ENCODE measurements around the gene CALM3. TPM values are rescaled to one million over a fixed set of nuclear protein-coding genes. Genes with fewer than 3 reads are reported as not detected.

CALM3 gene
- polyA plus RNA-seq, 3 donors, result 165 to 240 (median 177) TPM

DNA sequence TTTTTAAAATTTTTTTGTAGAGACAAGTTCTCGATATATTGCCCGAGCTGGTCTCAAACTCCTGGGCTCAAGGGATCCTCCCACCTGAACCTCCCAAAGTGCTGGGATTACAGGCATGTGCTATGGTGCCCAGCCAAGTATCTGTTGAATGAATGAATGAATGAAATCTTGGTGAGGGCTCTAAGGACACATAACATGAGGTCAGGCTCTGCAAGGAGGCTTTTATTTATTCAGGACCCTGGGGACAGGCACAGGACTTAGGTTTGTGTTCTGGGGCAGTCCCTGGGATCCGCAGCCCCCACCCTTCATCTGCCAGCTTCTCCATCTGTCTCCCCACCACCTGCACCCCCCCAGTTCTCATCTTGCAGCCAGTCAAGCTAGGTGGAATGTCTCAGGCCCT, 19.1 kb downstream of the CALM3 start:
- Histone ChIP-seq H2AFZ (ENCODE audit: insufficient read depth, low read depth, low read length, poor library complexity, severe bottlenecking) (no peak overlapping the region), H3K9me3 (replicated peaks in 1 of 2; ENCODE audit: control insufficient read depth in 1 of 2, insufficient read depth in 1 of 2, low read length in 2 of 2) (no peaks in the 10 kb centered on the region), H4K20me1 (ENCODE audit: insufficient read depth, low read length) (no peaks in the 10 kb centered on the region), H3K4me2 (replicated peaks; ENCODE audit: extremely low read depth, low read length, poor library complexity, severe bottlenecking) (peak overlapping the region; percentile 47), H3K9ac (ENCODE audit: insufficient read depth, low read length, poor library complexity, severe bottlenecking) (peak overlapping the region; percentile 58), H3K36me3 (replicated peaks in 1 of 2; ENCODE audit: control insufficient read depth in 1 of 2, insufficient read depth in 2 of 2, low read length in 2 of 2) (peaks cover 0 to 4% of the 10 kb centered on the region in 2 donors), H3K4me1 (ENCODE audit: control insufficient read depth in 1 of 2, insufficient read depth in 2 of 2, low read length in 2 of 2) (peaks cover 78 to 87% of the 10 kb centered on the region in 2 donors), H3K79me2 (ENCODE audit: insufficient read depth, low read length) (peaks cover 6% of the 10 kb centered on the region), H3K4me3 (replicated peaks in 1 of 3; ENCODE audit: low read depth in 2 of 3, low read length in 3 of 3) (peak overlapping the region in 1 of 3 experiments; percentile 46), H3K27me3 (ENCODE audit: control insufficient read depth in 2 of 2, insufficient read depth in 2 of 2, low read length in 2 of 2) (peaks cover 0 to 11% of the 10 kb centered on the region in 2 donors), H3K27ac (ENCODE audit: low read depth in 1 of 2, low read length in 2 of 2) (peak overlapping the region; percentile 84 to 91)
- H3K27ac Mint-ChIP-seq, result peak overlapping the region; percentile 91 to 96 (median 94)
- H3K4me1 Mint-ChIP-seq, result peaks cover 71% of the 10 kb centered on the region
- WGBS (ENCODE audit: insufficient coverage), result 100% methylated on average over 1 of the region's 3 CpGs
- TF ChIP-seq, protein P1, sequence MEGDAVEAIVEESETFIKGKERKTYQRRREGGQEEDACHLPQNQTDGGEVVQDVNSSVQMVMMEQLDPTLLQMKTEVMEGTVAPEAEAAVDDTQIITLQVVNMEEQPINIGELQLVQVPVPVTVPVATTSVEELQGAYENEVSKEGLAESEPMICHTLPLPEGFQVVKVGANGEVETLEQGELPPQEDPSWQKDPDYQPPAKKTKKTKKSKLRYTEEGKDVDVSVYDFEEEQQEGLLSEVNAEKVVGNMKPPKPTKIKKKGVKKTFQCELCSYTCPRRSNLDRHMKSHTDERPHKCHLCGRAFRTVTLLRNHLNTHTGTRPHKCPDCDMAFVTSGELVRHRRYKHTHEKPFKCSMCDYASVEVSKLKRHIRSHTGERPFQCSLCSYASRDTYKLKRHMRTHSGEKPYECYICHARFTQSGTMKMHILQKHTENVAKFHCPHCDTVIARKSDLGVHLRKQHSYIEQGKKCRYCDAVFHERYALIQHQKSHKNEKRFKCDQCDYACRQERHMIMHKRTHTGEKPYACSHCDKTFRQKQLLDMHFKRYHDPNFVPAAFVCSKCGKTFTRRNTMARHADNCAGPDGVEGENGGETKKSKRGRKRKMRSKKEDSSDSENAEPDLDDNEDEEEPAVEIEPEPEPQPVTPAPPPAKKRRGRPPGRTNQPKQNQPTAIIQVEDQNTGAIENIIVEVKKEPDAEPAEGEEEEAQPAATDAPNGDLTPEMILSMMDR (IDR thresholded peaks at IDR 0.05), result no peak
- peaks cover 26 to 29% of the 10 kb centered on the region in 2 donors for H3K36me3 Mint-ChIP-seq
- intact Hi-C loops (cut with micrococcal nuclease), result no loop called here
- no peak for DNase-seq
- H3K27me3 Mint-ChIP-seq (ENCODE audit: low read depth in 3 of 3), result peaks cover 23 to 26% (median 24%) of the 10 kb centered on the region in 3 donors
- peak overlapping the region; percentile 45 to 83 for H3K4me3 Mint-ChIP-seq
- H3K9me3 Mint-ChIP-seq, result peaks cover 0 to 5% (median 0%) of the 10 kb centered on the region in 7 donors

DNA sequence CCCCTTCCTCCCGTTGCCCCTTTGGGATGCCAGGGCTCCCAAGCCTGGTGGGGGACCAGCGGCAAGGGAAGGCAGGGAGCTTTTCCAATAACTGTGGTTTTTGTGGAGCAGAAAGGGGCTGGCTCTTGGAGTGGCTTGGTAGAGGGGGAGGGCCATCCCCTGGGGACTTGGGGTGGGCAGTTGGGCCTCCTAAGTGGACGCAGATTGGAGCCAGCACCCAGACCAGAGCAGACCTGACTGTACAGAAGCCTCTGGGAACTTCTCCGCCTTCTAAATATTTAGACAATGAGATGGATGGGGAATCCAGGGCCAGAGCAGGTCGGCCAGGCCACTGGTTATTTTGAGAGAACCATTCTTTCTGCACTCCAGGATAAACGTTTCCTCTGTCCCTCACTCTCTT, 19.6 kb downstream of the CALM3 start:
- no peaks in the 10 kb centered on the region for H3K9me3 ChIP-seq (replicated peaks in 1 of 2; ENCODE audit: control insufficient read depth in 1 of 2, insufficient read depth in 1 of 2, low read length in 2 of 2)
- DNase-seq, result no peak
- H3K27me3 ChIP-seq (ENCODE audit: control insufficient read depth in 2 of 2, insufficient read depth in 2 of 2, low read length in 2 of 2), result peaks cover 0 to 9% of the 10 kb centered on the region in 2 donors
- no peak overlapping the region for H2AFZ ChIP-seq (ENCODE audit: insufficient read depth, low read depth, low read length, poor library complexity, severe bottlenecking)
- H3K9ac ChIP-seq (ENCODE audit: insufficient read depth, low read length, poor library complexity, severe bottlenecking), result peak overlapping the region; percentile 58
- intact Hi-C loops (cut with micrococcal nuclease), result no loop called here
- peaks cover 82 to 92% of the 10 kb centered on the region in 2 donors for H3K4me1 ChIP-seq (ENCODE audit: control insufficient read depth in 1 of 2, insufficient read depth in 2 of 2, low read length in 2 of 2)
- WGBS (ENCODE audit: insufficient coverage), result 83% methylated on average over 3 of the region's 6 CpGs
- no peak overlapping the region for H3K4me3 Mint-ChIP-seq
- H3K4me3 ChIP-seq (replicated peaks in 1 of 3; ENCODE audit: low read depth in 2 of 3, low read length in 3 of 3), result peak overlapping the region in 1 of 3 experiments; percentile 46
- peaks cover 76% of the 10 kb centered on the region for H3K4me1 Mint-ChIP-seq
- H3K27ac Mint-ChIP-seq, result peak overlapping the region; percentile 91 to 96 (median 94)
- TF ChIP-seq, protein P1 (IDR thresholded peaks at IDR 0.05), result no peak
- peak overlapping the region; percentile 47 for H3K4me2 ChIP-seq (replicated peaks; ENCODE audit: extremely low read depth, low read length, poor library complexity, severe bottlenecking)
- peaks cover 0 to 4% of the 10 kb centered on the region in 2 donors for H3K36me3 ChIP-seq (replicated peaks in 1 of 2; ENCODE audit: control insufficient read depth in 1 of 2, insufficient read depth in 2 of 2, low read length in 2 of 2)
- peaks cover 26 to 29% of the 10 kb centered on the region in 2 donors for H3K36me3 Mint-ChIP-seq
- peaks cover 18 to 22% (median 21%) of the 10 kb centered on the region in 3 donors for H3K27me3 Mint-ChIP-seq (ENCODE audit: low read depth in 3 of 3)
- peak overlapping the region; percentile 84 to 91 for H3K27ac ChIP-seq (ENCODE audit: low read depth in 1 of 2, low read length in 2 of 2)
- peaks cover 6% of the 10 kb centered on the region for H3K79me2 ChIP-seq (ENCODE audit: insufficient read depth, low read length)
- peaks cover 0 to 5% (median 0%) of the 10 kb centered on the region in 7 donors for H3K9me3 Mint-ChIP-seq
- no peaks in the 10 kb centered on the region for H4K20me1 ChIP-seq (ENCODE audit: insufficient read depth, low read length)

Measured in CD14-positive monocyte (primary cell).